HEK293 (cell line): ENCODE data around the gene TNFRSF17.
"Not testable (repeated sequence)": the region's sequence is repeated elsewhere in the genome, so short reads cannot be mapped to it uniquely, and the experiment has no call there.

ENCODE experiments used
- KLF8 ChIP-seq: fragments of 450-650 bp; formaldehyde crosslinking; IDR thresholded peaks from 2 replicates; pipeline ENCODE4 v1.5.1; 2016; ENCODE audit warnings: missing biosample characterization, missing genetic modification characterization
- ZBTB8A ChIP-seq: fragments of 450-650 bp; formaldehyde crosslinking; IDR thresholded peaks from 2 replicates; pipeline ENCODE4 v1.5.1; 2016; ENCODE audit warnings: missing biosample characterization, missing genetic modification characterization
- ZNF24 ChIP-seq: fragments of 450-650 bp; formaldehyde crosslinking; IDR thresholded peaks from 2 replicates; pipeline ENCODE4 v1.5.1; 2016; ENCODE audit warnings: missing biosample characterization, missing genetic modification characterization
- ZNF292 ChIP-seq: fragments of 450-650 bp; formaldehyde crosslinking; IDR thresholded peaks from 2 replicates; pipeline ENCODE4 v1.5.1; 2016; ENCODE audit warnings: low read depth, missing biosample characterization, missing genetic modification characterization, borderline replicate concordance
- ZNF777 ChIP-seq: fragments of 450-650 bp; formaldehyde crosslinking; IDR thresholded peaks from 2 replicates; pipeline ENCODE4 v1.5.1; 2017; ENCODE audit warnings: missing biosample characterization, missing genetic modification characterization, borderline replicate concordance

- not testable (repeated sequence) for TF ChIP-seq ZBTB8A (tag by site-specific recombination); ZNF24 (tag by site-specific recombination); ZNF292 (tag by site-specific recombination); KLF8; ZNF777 (tag by site-specific recombination)
Measured at GRCh38 chr16:11970292-11970691, 5.3 kb downstream of the TNFRSF17 start.
